Stomach (tissue), 9 donors: ENCODE measurements around the gene MBNL2. TPM values are rescaled to one million over a fixed set of nuclear protein-coding genes. Genes with fewer than 3 reads are reported as not detected.

Source experiments
- DNase-seq, 2 donors: peaks; one replicate each; pipeline versions ENCODE4 v3.0.0 to v3.0.0-alpha.2; 2013 to 2019
- H3K27ac ChIP-seq, 5 donors: fragments of 200-600 bp in 4 of 5; sonication (generic) in 4 of 5; one replicate each; pipeline ENCODE4 v1.5.1; 2013 to 2019; ENCODE audit warnings: mild to moderate bottlenecking in 1 of 5, moderate library complexity in 1 of 5
- H3K27me3 ChIP-seq, 3 donors: fragments of 200-600 bp; sonication (generic); one replicate each; pipeline ENCODE4 v1.5.1; 2017 to 2019; ENCODE audit warnings: mixed run types in 1 of 3
- H3K36me3 ChIP-seq, 4 donors: fragments of 200-600 bp; sonication (generic); 1 replicate in 3 of 4; 2 replicates in 1 of 4; pipeline ENCODE4 v1.5.1; 2016 to 2019
- H3K4me1 ChIP-seq, 4 donors: fragments of 200-600 bp; sonication (generic); one replicate each; pipeline ENCODE4 v1.5.1; 2016 to 2019
- H3K4me3 ChIP-seq, 4 donors: fragments of 200-600 bp; sonication (generic) in 3 of 4; one replicate each; pipeline ENCODE4 v1.5.1; 2016 to 2019; ENCODE audit warnings: mild to moderate bottlenecking in 1 of 4
- H3K9me3 ChIP-seq, 4 donors: fragments of 200-600 bp; sonication (generic); one replicate each; pipeline ENCODE4 v1.5.1; 2016 to 2019
- EP300 ChIP-seq: sonication (generic); formaldehyde crosslinking; IDR thresholded peaks from one replicate; pipeline ENCODE4 v1.6.1; 2017; ENCODE audit warnings: antibody characterized with exemption
- POLR2A ChIP-seq, 4 donors: fragments of 450-650 bp; IDR thresholded peaks; one replicate each; pipeline ENCODE4 v1.6.1; 2016; ENCODE audit warnings: antibody characterized with exemption in 4 of 4, control low read depth in 2 of 4, mild to moderate bottlenecking in 1 of 4, moderate library complexity in 1 of 4
- POLR2AphosphoS5 ChIP-seq, 3 donors: sonication (generic); formaldehyde crosslinking; IDR thresholded peaks; one replicate each; pipeline ENCODE4 v1.6.1; 2016; ENCODE audit warnings: antibody characterized with exemption in 3 of 3
- WGBS, 5 donors: extraction: QIAGEN DNeasy Blood & Tissue Kit in 3 of 5; methylation state at CpG; one replicate each; pipeline versions ENCODE4 v1.1.5 to v1.1.7; 2013 to 2018; 5-methylcytosine and 5-hydroxymethylcytosine counted together
- intact Hi-C: fragments of 100-400 bp; cut with DNase I; formaldehyde crosslinking; loops from one replicate; pipeline ENCODE4 v1.15.1; 2023; ENCODE audit warnings: low total_unique reads
- polyA plus RNA-seq, 3 donors: library from polyadenylated mRNA; stranded (reverse); fragments of 200-250 nt; gene quantifications; one replicate each; pipeline ENCODE4 v1.2.3, GENCODE V29; 2013
- total RNA-seq, 5 donors: library from RNA; depleted of rRNA; stranded (reverse); fragments of >200 nt; gene quantifications; one replicate each; pipeline versions ENCODE4 v1.1.0 to v1.2.3, GENCODE V29; 2014 to 2016
- TF ChIP-seq, protein P1 (sequence below), 7 experiments: fragments of 450-650 bp in 4 of 7; fragments of 200-600 bp in 3 of 7; sonication (generic) in 3 of 7; IDR thresholded peaks; one replicate each; pipeline ENCODE4 v1.5.1; 2016 to 2019; ENCODE audit warnings: antibody characterized with exemption in 7 of 7, control low read depth in 2 of 7, mild to moderate bottlenecking in 1 of 7
- donor health status: healthy with polysubstance abuse.
- donor health status: Bipolar disorder and iron deficiency.
- donor health status: healthy.

MBNL2 gene
- total and polyA plus RNA-seq, 8 donors, result 8.3 to 74.5 (median 25.6) TPM

DNA sequence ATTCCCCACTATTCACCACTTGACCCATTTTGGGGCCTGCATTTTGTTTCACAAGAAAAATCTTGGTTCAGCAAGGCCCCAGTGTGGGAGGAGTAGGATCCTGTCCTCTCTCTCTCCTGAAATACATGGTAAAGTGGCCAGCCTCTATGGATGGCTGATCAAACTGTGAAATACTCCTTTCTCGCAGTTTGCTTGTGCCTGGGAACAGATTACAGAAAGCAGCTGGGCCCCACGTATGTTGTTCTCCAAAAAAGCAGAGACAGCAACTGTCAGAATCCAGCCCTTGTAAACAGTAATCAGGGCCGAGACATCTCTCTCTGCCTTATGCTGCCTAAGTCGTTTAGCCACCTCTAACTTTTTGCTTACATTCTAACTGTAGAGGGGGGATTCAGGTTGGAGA is 150.8 kb downstream of the MBNL2 start:
- H3K4me1 ChIP-seq, result peaks cover 0 to 21% (median 6%) of the 10 kb centered on the region in 4 donors
- H3K27ac ChIP-seq, result peak overlapping the region in 1 of 5 donors; percentile 42
- peaks cover 3 to 45% (median 43%) of the 10 kb centered on the region in 4 donors for H3K36me3 ChIP-seq
- TF ChIP-seq POLR2AphosphoS5 (IDR thresholded peaks at IDR 0.05) (no peak), EP300 (no peak), POLR2A (IDR thresholded peaks at IDR 0.05) (no peak)
- TF ChIP-seq, protein P1, sequence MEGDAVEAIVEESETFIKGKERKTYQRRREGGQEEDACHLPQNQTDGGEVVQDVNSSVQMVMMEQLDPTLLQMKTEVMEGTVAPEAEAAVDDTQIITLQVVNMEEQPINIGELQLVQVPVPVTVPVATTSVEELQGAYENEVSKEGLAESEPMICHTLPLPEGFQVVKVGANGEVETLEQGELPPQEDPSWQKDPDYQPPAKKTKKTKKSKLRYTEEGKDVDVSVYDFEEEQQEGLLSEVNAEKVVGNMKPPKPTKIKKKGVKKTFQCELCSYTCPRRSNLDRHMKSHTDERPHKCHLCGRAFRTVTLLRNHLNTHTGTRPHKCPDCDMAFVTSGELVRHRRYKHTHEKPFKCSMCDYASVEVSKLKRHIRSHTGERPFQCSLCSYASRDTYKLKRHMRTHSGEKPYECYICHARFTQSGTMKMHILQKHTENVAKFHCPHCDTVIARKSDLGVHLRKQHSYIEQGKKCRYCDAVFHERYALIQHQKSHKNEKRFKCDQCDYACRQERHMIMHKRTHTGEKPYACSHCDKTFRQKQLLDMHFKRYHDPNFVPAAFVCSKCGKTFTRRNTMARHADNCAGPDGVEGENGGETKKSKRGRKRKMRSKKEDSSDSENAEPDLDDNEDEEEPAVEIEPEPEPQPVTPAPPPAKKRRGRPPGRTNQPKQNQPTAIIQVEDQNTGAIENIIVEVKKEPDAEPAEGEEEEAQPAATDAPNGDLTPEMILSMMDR (IDR thresholded peaks at IDR 0.05), result no peak
- no peak overlapping the region for H3K4me3 ChIP-seq
- no peak for DNase-seq
- H3K9me3 ChIP-seq, result no peaks in the 10 kb centered on the region
- WGBS, 5 donors, result 72 to 85% (median 76%) methylated on average over 4 of the region's 4 CpGs
- no peaks in the 10 kb centered on the region for H3K27me3 ChIP-seq
- intact Hi-C loops, result no loop called here

DNA sequence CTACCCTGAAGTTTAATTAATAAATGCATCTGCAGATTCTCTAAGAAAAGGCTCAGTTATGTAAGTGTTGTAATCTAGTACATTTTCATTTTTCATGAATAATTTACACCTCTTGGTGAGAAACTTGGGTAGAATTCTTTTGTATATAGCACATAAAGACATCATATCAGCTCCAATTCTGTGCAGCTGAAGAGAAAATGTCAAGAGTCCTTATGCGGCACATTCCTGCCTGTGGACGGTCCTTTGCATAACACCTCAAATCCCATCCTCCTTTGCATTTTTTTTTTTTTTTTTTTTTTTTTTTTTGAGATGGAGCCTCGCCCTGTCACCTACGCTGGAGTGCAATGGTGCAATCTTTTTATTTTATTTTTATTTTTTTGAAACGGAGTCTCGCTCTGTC is 151.7 kb downstream of the MBNL2 start:
- Histone ChIP-seq H3K9me3 (no peaks in the 10 kb centered on the region), H3K27ac (no peak overlapping the region), H3K27me3 (no peaks in the 10 kb centered on the region), H3K36me3 (peaks cover 3 to 45% (median 43%) of the 10 kb centered on the region in 4 donors), H3K4me3 (no peak overlapping the region), H3K4me1 (peaks cover 0 to 13% (median 2%) of the 10 kb centered on the region in 4 donors)
- intact Hi-C loops, result no loop called here
- TF ChIP-seq EP300 (no peak), POLR2A (IDR thresholded peaks at IDR 0.05) (no peak), POLR2AphosphoS5 (IDR thresholded peaks at IDR 0.05) (no peak)
- TF ChIP-seq, protein P1 (IDR thresholded peaks at IDR 0.05), result no peak
- DNase-seq, result no peak
- 95 to 98% (median 97%) methylated on average over 6 of the region's 6 CpGs for WGBS, 5 donors

DNA sequence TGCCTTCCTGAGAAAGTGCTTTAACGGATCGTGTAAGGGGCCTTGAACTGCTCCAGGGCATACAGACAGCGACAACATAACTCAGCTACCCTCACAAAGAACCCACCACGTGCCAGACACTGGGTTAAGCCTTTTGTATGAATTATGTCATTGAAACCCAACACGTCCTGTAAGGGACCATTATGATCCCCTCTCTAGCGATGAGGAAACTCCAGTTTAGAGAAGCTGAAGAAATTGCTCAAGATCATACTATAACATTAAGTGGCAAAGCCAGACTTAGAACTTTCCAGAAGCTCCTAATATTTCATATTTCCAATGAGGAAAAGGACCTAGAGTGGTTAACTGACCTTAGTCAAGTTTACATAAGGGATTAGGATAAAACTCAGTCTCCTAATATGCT is 154.8 kb downstream of the MBNL2 start:
- H3K9me3 ChIP-seq, result no peaks in the 10 kb centered on the region
- intact Hi-C loops, result no loop called here
- peaks cover 3 to 64% (median 51%) of the 10 kb centered on the region in 4 donors for H3K36me3 ChIP-seq
- TF ChIP-seq EP300, result no peak
- TF ChIP-seq, protein P1 (IDR thresholded peaks at IDR 0.05), result no peak
- TF ChIP-seq POLR2A (IDR thresholded peaks at IDR 0.05), result no peak
- TF ChIP-seq POLR2AphosphoS5 (IDR thresholded peaks at IDR 0.05), result no peak
- H3K27me3 ChIP-seq, result no peaks in the 10 kb centered on the region
- DNase-seq, result no peak
- H3K27ac ChIP-seq, result no peak overlapping the region
- no peak overlapping the region for H3K4me3 ChIP-seq
- WGBS, 5 donors, result 90 to 94% (median 91%) methylated on average over 6 of the region's 6 CpGs
- no peaks in the 10 kb centered on the region for H3K4me1 ChIP-seq

DNA sequence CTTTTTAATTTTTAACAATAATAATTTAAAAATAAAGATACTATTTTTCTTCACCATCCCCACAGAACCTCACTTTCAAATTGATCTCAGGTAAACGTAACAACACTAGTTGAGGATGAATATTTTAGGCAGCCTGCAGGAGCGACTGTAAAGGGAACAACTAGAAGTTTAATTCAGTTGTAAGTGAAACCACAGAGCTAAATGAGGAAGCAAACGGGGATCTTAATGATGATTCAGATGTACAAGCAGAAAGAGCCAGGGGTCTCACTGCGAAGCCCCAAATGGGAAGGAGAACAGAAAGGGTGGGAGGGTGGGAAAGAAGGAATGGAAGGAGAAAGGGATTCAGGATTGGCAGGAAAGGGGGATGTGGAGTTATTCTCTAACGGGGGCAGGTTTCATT is 157.3 kb downstream of the MBNL2 start:
- Histone ChIP-seq H3K9me3 (no peaks in the 10 kb centered on the region), H3K27me3 (no peaks in the 10 kb centered on the region), H3K27ac (no peak overlapping the region), H3K36me3 (peaks cover 3 to 77% (median 52%) of the 10 kb centered on the region in 4 donors), H3K4me1 (no peaks in the 10 kb centered on the region), H3K4me3 (no peak overlapping the region)
- no peak for DNase-seq
- 77 to 93% (median 90%) methylated on average over 5 of the region's 5 CpGs for WGBS, 5 donors
- intact Hi-C loops, result no loop called here
- TF ChIP-seq EP300 (no peak), POLR2A (IDR thresholded peaks at IDR 0.05) (no peak), POLR2AphosphoS5 (IDR thresholded peaks at IDR 0.05) (no peak)
- TF ChIP-seq, protein P1 (IDR thresholded peaks at IDR 0.05), result no peak
